HepG2 (cell line): ENCODE results near the gene ERMP1. TPM values are rescaled to one million over a fixed set of nuclear protein-coding genes. Genes with fewer than 3 reads are reported as not detected.

Experiments
- ATAC-seq: fragments of 200-7000 bp; cut with Tn5 transposase; 3 replicates; pipeline ENCODE4 v1.9.1; 2020; ENCODE audit warnings: mild to moderate bottlenecking, moderate library complexity
- BruUV-seq: library from RNA; stranded (reverse); fragments of 400-500 nt; replicated peaks from 2 replicates; lab custom pipeline; 2021; lab: Mats Ljungman, UMichigan
- CTCF ChIA-PET: fragments of 300-600 bp; formaldehyde crosslinking; extraction: SDS; loops from one replicate; lab custom pipeline; 2021; ENCODE audit warnings: low total read pairs, inconsistent platforms, low intra/inter-chr PET ratio; lab: Yijun Ruan, JAX
- POLR2A ChIA-PET: fragments of 350-600 bp; sonication (Branson Sonifier 250); formaldehyde crosslinking; loops from one replicate; lab custom pipeline; 2020; ENCODE audit warnings: antibody characterized with exemption, inconsistent platforms; lab: Yijun Ruan, JAX
- DNase-seq: peaks from one replicate; pipeline ENCODE4 v3.0.0-alpha.2; 2015; ENCODE audit warnings: low spot score
- FAIRE-seq: peaks from 3 replicates; lab custom pipeline; 2011; peaks lifted over from hg19 to GRCh38; lab: Jason Lieb, UNC
- H2AFZ ChIP-seq: one replicate; pipeline ENCODE4 v1.6.1; 2011; ENCODE audit warnings: low read length, inconsistent platforms
- H3K27ac ChIP-seq: fragments of 300-600 bp; 3 replicates; pipeline ENCODE4 v1.8.0; 2011; ENCODE audit warnings: mixed run types, mild to moderate bottlenecking, mixed read lengths, low read length, inconsistent platforms; ENCODE audit not compliant: insufficient read depth; ENCODE audit errors: extremely low read length
- H3K27me3 ChIP-seq, 2 experiments: fragments of 200-600 bp in 1 of 2; 2 replicates in 1 of 2; 3 replicates in 1 of 2; pipeline versions ENCODE4 v1.6.0 to v1.8.0; 2011; ENCODE audit warnings: low read length in 2 of 2, mild to moderate bottlenecking in 2 of 2, moderate library complexity in 2 of 2, inconsistent platforms in 1 of 2; ENCODE audit not compliant: insufficient read depth in 2 of 2, control insufficient read depth in 1 of 2
- H3K36me3 ChIP-seq, 2 experiments: fragments of 200-600 bp in 1 of 2; replicated peaks in 1 of 2; 2 replicates in 1 of 2; 3 replicates in 1 of 2; pipeline versions ENCODE4 v1.5.1 to v1.8.0; 2011; ENCODE audit warnings: low read length in 2 of 2, inconsistent platforms in 1 of 2; ENCODE audit not compliant: insufficient read depth in 2 of 2, control insufficient read depth in 1 of 2
- H3K4me1 ChIP-seq: 2 replicates; pipeline ENCODE4 v1.5.1; 2012; ENCODE audit warnings: low read length, inconsistent platforms; ENCODE audit not compliant: insufficient read depth
- H3K4me2 ChIP-seq: 2 replicates; pipeline ENCODE4 v1.6.0; 2011; ENCODE audit warnings: low read depth, low read length, inconsistent platforms
- H3K4me3 ChIP-seq, 3 experiments: fragments of 200-600 bp in 1 of 3; sonication (generic), shearing (Covaris generic) in 1 of 3; replicated peaks in 1 of 3; 2 replicates each; pipeline ENCODE4 v1.5.1; 2011 to 2016; ENCODE audit warnings: low read length in 3 of 3, inconsistent platforms in 2 of 3, low read depth in 2 of 3, mild to moderate bottlenecking in 2 of 3, control low read depth in 1 of 3, mixed read lengths in 1 of 3; ENCODE audit not compliant: insufficient read depth in 1 of 3
- H3K79me2 ChIP-seq: one replicate; pipeline ENCODE4 v1.6.1; 2011; ENCODE audit warnings: low read length, inconsistent platforms; ENCODE audit not compliant: insufficient read depth
- H3K9ac ChIP-seq: 2 replicates; pipeline ENCODE4 v1.6.0; 2011; ENCODE audit warnings: mild to moderate bottlenecking, low read depth, low read length, inconsistent platforms; ENCODE audit not compliant: insufficient read depth
- H3K9me3 ChIP-seq: 2 replicates; pipeline ENCODE4 v1.5.1; 2012; ENCODE audit warnings: mild to moderate bottlenecking, low read length
- H4K20me1 ChIP-seq: 2 replicates; pipeline ENCODE4 v1.6.0; 2011; ENCODE audit warnings: inconsistent platforms, mild to moderate bottlenecking, low read length, moderate library complexity; ENCODE audit not compliant: insufficient read depth
- BORCS8-MEF2B ChIP-seq: sonication (generic); formaldehyde crosslinking; IDR thresholded peaks from 2 replicates; pipeline ENCODE4 v1.8.0; 2022; ENCODE audit warnings: mild to moderate bottlenecking, missing genetic modification reagents
- CBX5 ChIP-seq: sonication (generic); formaldehyde crosslinking; IDR thresholded peaks from 2 replicates; pipeline ENCODE4 v1.4.0; 2020; ENCODE audit warnings: missing genetic modification reagents, borderline replicate concordance
- HES4 ChIP-seq: sonication (generic); formaldehyde crosslinking; IDR thresholded peaks from 2 replicates; pipeline ENCODE4 v1.9.0; 2021; ENCODE audit warnings: mild to moderate bottlenecking, missing genetic modification reagents, borderline replicate concordance
- MAFK ChIP-seq, 2 experiments: IDR thresholded peaks in 1 of 2; conservative IDR thresholded peaks in 1 of 2; 2 replicates each; pipeline ENCODE4 v1.6.1; 2011; ENCODE audit warnings: improper control_type of control experiment in 2 of 2, low read length in 2 of 2
- PHF21A ChIP-seq: sonication (generic); formaldehyde crosslinking; IDR thresholded peaks from 2 replicates; pipeline ENCODE4 v1.5.0; 2020; ENCODE audit warnings: mild to moderate bottlenecking, missing genetic modification reagents
- PHF8 ChIP-seq: sonication (generic); formaldehyde crosslinking; IDR thresholded peaks from 2 replicates; pipeline ENCODE4 v1.5.0; 2020; ENCODE audit warnings: missing genetic modification reagents
- SNAPC2 ChIP-seq: sonication (generic); formaldehyde crosslinking; IDR thresholded peaks from 2 replicates; pipeline ENCODE4 v1.8.1; 2022; ENCODE audit warnings: mild to moderate bottlenecking, missing genetic modification reagents
- SP5 ChIP-seq: IDR thresholded peaks from 2 replicates; pipeline ENCODE4 v1.6.1; 2016; ENCODE audit warnings: low read depth, borderline replicate concordance
- ZFP90 ChIP-seq: sonication (generic); formaldehyde crosslinking; IDR thresholded peaks from 2 replicates; pipeline ENCODE4 v1.8.0; 2022; ENCODE audit warnings: missing genetic modification reagents, mild to moderate bottlenecking, inconsistent platforms, borderline replicate concordance
- ZNF234 ChIP-seq: sonication (generic); formaldehyde crosslinking; conservative IDR thresholded peaks from 2 replicates; pipeline ENCODE4 v1.5.1; 2020; ENCODE audit warnings: mild to moderate bottlenecking, missing genetic modification reagents
- ZNF432 ChIP-seq: sonication (generic); formaldehyde crosslinking; IDR thresholded peaks from 2 replicates; pipeline ENCODE4 v1.5.0; 2020; ENCODE audit warnings: missing genetic modification reagents, mild to moderate bottlenecking, borderline replicate concordance
- ZNF556 ChIP-seq: sonication (generic); formaldehyde crosslinking; IDR thresholded peaks from 2 replicates; pipeline ENCODE4 v1.4.0; 2020; ENCODE audit warnings: mild to moderate bottlenecking, missing genetic modification reagents, borderline replicate concordance
- ZNF713 ChIP-seq: sonication (generic); formaldehyde crosslinking; IDR thresholded peaks from 2 replicates; pipeline ENCODE4 v1.4.0; 2020; ENCODE audit warnings: mild to moderate bottlenecking, missing genetic modification reagents
- ZZZ3 ChIP-seq: sonication (generic); formaldehyde crosslinking; IDR thresholded peaks from 2 replicates; pipeline ENCODE4 v1.4.0; 2020; ENCODE audit warnings: missing genetic modification reagents, mild to moderate bottlenecking, borderline replicate concordance
- whole genome bisulfite sequencing: methylation state at CpG from one replicate; pipeline ENCODE4 v1.1.6; 2017; ENCODE audit warnings: low lambda C conversion rate; 5-methylcytosine and 5-hydroxymethylcytosine counted together
- in situ Hi-C: cut with HindIII; loops from 2 replicates; pipeline ENCODE4 v1.10.0; 2017; ENCODE audit warnings: low pct_unique_long_range_greater_than_20kb; ENCODE audit not compliant: extremely low pct_ligation_motif_present
- intact Hi-C: fragments of 100-400 bp; cut with micrococcal nuclease; formaldehyde crosslinking; loops from one replicate; pipeline ENCODE4 v1.10.0; 2022; ENCODE audit not compliant: unreplicated experiment
- polyA plus RNA-seq, 8 experiments: library from polyadenylated mRNA; depleted of rRNA in 3 of 8; stranded (reverse) in 7 of 8; unstranded in 1 of 8; fragments of >200 nt; fragmentation: Illumina TruSeq in 4 of 8; extraction: Trizol in 4 of 8; gene quantifications; 2 replicates each; pipeline versions ENCODE4 v1.2.1 to v1.2.3, GENCODE V29; 2011 to 2016; ENCODE audit warnings: low read depth in 4 of 8, missing spikeins in 1 of 8, mixed read lengths in 1 of 8; ENCODE audit not compliant: insufficient read depth in 1 of 8
- total RNA-seq, 5 experiments: library from RNA; depleted of rRNA; stranded (reverse); fragments of >200 nt; fragmentation: Illumina TruSeq; extraction: Trizol; gene quantifications; 2 replicates each; pipeline ENCODE4 v1.2.3, GENCODE V29; 2016; ENCODE audit warnings: low read depth in 1 of 5
- TF ChIP-seq, protein P1 (sequence below): sonication (generic); formaldehyde crosslinking; IDR thresholded peaks from 2 replicates; pipeline ENCODE4 v1.4.0; 2020; ENCODE audit warnings: missing genetic modification reagents; ENCODE audit errors: not compliant biosample characterization
- TF ChIP-seq, protein P2 (sequence below): sonication (generic); formaldehyde crosslinking; IDR thresholded peaks from 2 replicates; pipeline ENCODE4 v1.4.0; 2020; ENCODE audit warnings: missing genetic modification reagents
- TF ChIP-seq, protein P3 (sequence below): sonication (generic); formaldehyde crosslinking; IDR thresholded peaks from 2 replicates; pipeline ENCODE4 v1.5.1; 2020; ENCODE audit warnings: missing genetic modification reagents, mild to moderate bottlenecking, borderline replicate concordance

ERMP1 gene
- total and polyA plus RNA-seq, 2 of the 13 experiments (the other 11 are each of a cell fraction or from before 2014, with no cell fraction given) = 40.9 to 65.4 TPM

DNA sequence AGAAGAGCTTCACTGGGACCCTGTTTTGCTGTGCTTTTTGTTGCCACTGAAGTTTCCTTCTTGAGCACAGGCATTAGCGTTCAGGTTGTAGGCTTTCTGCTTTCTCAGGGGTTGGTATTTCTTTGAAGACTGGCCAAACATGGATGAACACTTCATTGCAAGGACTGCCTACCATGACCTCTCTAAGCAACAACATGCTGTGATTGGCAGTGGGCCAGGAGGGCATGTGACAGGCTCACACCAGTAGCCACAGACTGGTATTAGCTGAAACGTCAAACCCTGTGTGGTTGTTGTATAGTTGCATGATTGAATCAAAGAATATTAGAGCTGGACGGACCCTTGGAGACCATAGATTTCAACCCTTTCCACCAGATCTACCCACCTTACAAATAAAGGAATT, 37.8 kb upstream of the ERMP1 start:
- Histone ChIP-seq H3K27ac (no peak overlapping the region), H3K9ac (no peak overlapping the region), H3K4me2 (no peak overlapping the region), H3K4me1 (peaks cover 20% of the 10 kb centered on the region), H3K79me2 (no peaks in the 10 kb centered on the region), H4K20me1 (no peaks in the 10 kb centered on the region), H2AFZ (no peak overlapping the region), H3K9me3 (no peaks in the 10 kb centered on the region), H3K36me3 (no peaks in the 10 kb centered on the region), H3K27me3 (no peaks in the 10 kb centered on the region), H3K4me3 (no peak overlapping the region)
- in situ Hi-C loops = loop anchor here (10.0 kb wide), 1 partner anchor 434 kb away; no protein-coding TSS in a partner anchor
- WGBS = 55% methylated on average over 3 of the region's 3 CpGs
- intact Hi-C loops = no loop called here
- ChIA-PET POLR2A (no interaction called here), CTCF (interaction anchor here (1.2 to 1.3 kb wide), 2 partner anchors 184 to 270 kb away, joined by 3 read pairs; no protein-coding TSS in a partner anchor)
- no TSS peak for BruUV-seq
- ATAC-seq (no peak), DNase-seq (no peak), FAIRE-seq (no peak)
- TF ChIP-seq, protein P1, sequence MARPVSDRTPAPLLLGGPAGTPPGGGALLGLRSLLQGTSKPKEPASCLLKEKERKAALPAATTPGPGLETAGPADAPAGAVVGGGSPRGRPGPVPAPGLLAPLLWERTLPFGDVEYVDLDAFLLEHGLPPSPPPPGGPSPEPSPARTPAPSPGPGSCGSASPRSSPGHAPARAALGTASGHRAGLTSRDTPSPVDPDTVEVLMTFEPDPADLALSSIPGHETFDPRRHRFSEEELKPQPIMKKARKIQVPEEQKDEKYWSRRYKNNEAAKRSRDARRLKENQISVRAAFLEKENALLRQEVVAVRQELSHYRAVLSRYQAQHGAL (CRISPR knock-in tag) = no peak
- TF ChIP-seq BORCS8-MEF2B (no peak), MAFK (conservative IDR thresholded peaks at IDR 0.05 in 1 of 2, IDR thresholded peaks at IDR 0.05 in 1 of 2; ENCODE audit: low read length in 2 of 2) (no peak), ZNF556 (CRISPR knock-in tag) (no peak), ZNF234 (CRISPR knock-in tag) (no peak), PHF21A (no peak), PHF8 (CRISPR knock-in tag) (no peak), ZNF713 (CRISPR knock-in tag) (no peak), ZNF432 (CRISPR knock-in tag) (no peak), SP5 (no peak), ZZZ3 (no peak), ZFP90 (CRISPR knock-in tag) (no peak), HES4 (no peak), CBX5 (CRISPR knock-in tag) (no peak), SNAPC2 (no peak)
- TF ChIP-seq, protein P2, sequence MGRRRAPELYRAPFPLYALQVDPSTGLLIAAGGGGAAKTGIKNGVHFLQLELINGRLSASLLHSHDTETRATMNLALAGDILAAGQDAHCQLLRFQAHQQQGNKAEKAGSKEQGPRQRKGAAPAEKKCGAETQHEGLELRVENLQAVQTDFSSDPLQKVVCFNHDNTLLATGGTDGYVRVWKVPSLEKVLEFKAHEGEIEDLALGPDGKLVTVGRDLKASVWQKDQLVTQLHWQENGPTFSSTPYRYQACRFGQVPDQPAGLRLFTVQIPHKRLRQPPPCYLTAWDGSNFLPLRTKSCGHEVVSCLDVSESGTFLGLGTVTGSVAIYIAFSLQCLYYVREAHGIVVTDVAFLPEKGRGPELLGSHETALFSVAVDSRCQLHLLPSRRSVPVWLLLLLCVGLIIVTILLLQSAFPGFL = no peak
- TF ChIP-seq, protein P3, sequence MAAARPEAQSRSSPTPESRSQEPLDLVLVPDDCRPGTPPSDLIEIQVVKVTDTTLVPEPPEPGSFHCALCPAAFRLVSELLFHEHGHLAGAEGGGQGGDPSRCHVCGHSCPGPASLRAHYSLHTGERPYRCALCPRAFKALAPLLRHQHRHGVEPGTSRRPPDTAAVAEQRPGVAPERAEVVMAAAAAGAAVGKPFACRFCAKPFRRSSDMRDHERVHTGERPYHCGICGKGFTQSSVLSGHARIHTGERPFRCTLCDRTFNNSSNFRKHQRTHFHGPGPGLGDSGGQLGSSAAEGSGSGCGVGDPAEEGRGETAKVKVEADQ (CRISPR knock-in tag) = no peak
